Liver (tissue), 3 donors: ENCODE measurements around the gene MAP3K19.

Source experiments
- FOXA1 ChIP-seq: IDR thresholded peaks from 2 replicates; pipeline ENCODE4 v1.6.1; 2016; ENCODE audit warnings: antibody characterized with exemption
- GABPA ChIP-seq, 2 donors: IDR thresholded peaks in 1 of 2; conservative IDR thresholded peaks in 1 of 2; 2 replicates each; pipeline ENCODE4 v1.6.1; 2016; ENCODE audit warnings: antibody characterized with exemption in 2 of 2, mild to moderate bottlenecking in 1 of 2, moderate library complexity in 1 of 2
- JUND ChIP-seq, 2 donors: IDR thresholded peaks; 2 replicates each; pipeline ENCODE4 v1.6.1; 2016; ENCODE audit warnings: antibody characterized with exemption in 2 of 2
- NR2F2 ChIP-seq: IDR thresholded peaks from 2 replicates; pipeline ENCODE4 v1.6.1; 2016; ENCODE audit warnings: antibody characterized with exemption
- RAD21 ChIP-seq, 2 donors: IDR thresholded peaks; 2 replicates each; pipeline ENCODE4 v1.6.1; 2016; ENCODE audit warnings: antibody characterized with exemption in 2 of 2, mild to moderate bottlenecking in 2 of 2
- SP1 ChIP-seq: IDR thresholded peaks from 2 replicates; pipeline ENCODE4 v1.6.1; 2018; ENCODE audit warnings: antibody characterized with exemption, mild to moderate bottlenecking
- TAF1 ChIP-seq: conservative IDR thresholded peaks from 2 replicates; pipeline ENCODE4 v1.6.1; 2016; ENCODE audit warnings: antibody characterized with exemption, mild to moderate bottlenecking
- YY1 ChIP-seq: IDR thresholded peaks from 2 replicates; pipeline ENCODE4 v1.6.1; 2016; ENCODE audit warnings: antibody characterized with exemption, mild to moderate bottlenecking
- TF ChIP-seq, protein P1 (sequence below): fragments of 150-350 bp; IDR thresholded peaks from 2 replicates; pipeline ENCODE4 v1.5.1; 2017; ENCODE audit warnings: improper control_type of control experiment, low read depth, low read length; ENCODE audit not compliant: missing input control
- TF ChIP-seq, protein P2 (sequence below): IDR thresholded peaks from 2 replicates; pipeline ENCODE4 v1.6.1; 2016; ENCODE audit warnings: antibody characterized with exemption
- TF ChIP-seq, protein P3 (sequence below): IDR thresholded peaks from 2 replicates; pipeline ENCODE4 v1.6.1; 2016; ENCODE audit warnings: antibody characterized with exemption
- donor health status: healthy.
- donor health status: healthy.

DNA sequence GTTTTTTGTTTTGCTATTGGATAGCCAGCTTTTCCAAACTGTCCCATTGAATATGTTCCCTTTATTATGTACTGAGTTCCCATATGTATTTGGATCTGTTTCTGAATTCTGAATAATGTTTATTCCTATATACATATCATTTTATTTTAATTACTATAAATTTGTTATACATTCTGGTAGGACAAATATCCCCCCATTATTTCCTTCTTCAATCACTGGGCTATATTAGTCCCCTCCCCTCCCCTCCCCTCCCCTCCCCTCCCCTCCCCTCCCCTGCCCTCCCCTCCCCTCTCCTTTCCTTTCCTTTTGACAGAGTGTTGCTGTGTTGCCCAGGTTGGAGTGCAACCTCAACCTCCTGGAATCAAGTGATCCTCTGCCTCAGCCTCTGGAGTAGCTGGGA is 31.2 kb upstream of the MAP3K19 start:
- TF ChIP-seq TAF1 (no peak), GABPA (IDR thresholded peaks at IDR 0.05 in 1 of 2, conservative IDR thresholded peaks at IDR 0.05 in 1 of 2) (no peak), YY1 (no peak), RAD21 (IDR thresholded peaks at IDR 0.05) (no peak), SP1 (no peak), JUND (IDR thresholded peaks at IDR 0.05) (no peak), NR2F2 (no peak), FOXA1 (no peak)
- TF ChIP-seq, protein P1, sequence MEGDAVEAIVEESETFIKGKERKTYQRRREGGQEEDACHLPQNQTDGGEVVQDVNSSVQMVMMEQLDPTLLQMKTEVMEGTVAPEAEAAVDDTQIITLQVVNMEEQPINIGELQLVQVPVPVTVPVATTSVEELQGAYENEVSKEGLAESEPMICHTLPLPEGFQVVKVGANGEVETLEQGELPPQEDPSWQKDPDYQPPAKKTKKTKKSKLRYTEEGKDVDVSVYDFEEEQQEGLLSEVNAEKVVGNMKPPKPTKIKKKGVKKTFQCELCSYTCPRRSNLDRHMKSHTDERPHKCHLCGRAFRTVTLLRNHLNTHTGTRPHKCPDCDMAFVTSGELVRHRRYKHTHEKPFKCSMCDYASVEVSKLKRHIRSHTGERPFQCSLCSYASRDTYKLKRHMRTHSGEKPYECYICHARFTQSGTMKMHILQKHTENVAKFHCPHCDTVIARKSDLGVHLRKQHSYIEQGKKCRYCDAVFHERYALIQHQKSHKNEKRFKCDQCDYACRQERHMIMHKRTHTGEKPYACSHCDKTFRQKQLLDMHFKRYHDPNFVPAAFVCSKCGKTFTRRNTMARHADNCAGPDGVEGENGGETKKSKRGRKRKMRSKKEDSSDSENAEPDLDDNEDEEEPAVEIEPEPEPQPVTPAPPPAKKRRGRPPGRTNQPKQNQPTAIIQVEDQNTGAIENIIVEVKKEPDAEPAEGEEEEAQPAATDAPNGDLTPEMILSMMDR = no peak
- TF ChIP-seq, protein P2, sequence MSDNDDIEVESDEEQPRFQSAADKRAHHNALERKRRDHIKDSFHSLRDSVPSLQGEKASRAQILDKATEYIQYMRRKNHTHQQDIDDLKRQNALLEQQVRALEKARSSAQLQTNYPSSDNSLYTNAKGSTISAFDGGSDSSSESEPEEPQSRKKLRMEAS = no peak
- TF ChIP-seq, protein P3, sequence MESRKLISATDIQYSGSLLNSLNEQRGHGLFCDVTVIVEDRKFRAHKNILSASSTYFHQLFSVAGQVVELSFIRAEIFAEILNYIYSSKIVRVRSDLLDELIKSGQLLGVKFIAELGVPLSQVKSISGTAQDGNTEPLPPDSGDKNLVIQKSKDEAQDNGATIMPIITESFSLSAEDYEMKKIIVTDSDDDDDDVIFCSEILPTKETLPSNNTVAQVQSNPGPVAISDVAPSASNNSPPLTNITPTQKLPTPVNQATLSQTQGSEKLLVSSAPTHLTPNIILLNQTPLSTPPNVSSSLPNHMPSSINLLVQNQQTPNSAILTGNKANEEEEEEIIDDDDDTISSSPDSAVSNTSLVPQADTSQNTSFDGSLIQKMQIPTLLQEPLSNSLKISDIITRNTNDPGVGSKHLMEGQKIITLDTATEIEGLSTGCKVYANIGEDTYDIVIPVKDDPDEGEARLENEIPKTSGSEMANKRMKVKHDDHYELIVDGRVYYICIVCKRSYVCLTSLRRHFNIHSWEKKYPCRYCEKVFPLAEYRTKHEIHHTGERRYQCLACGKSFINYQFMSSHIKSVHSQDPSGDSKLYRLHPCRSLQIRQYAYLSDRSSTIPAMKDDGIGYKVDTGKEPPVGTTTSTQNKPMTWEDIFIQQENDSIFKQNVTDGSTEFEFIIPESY = no peak
